Brain pericyte (primary cell): ENCODE measurements around the gene DPP7.
"Not testable (repeated sequence)": the region's sequence is repeated elsewhere in the genome, so short reads cannot be mapped to it uniquely, and the experiment has no call there.

Experiments
- DNase-seq: peaks from one replicate; pipeline ENCODE4 v3.0.0-alpha.2; 2012; ENCODE audit warnings: low read depth, low spot score

The DPP7 gene

DNA sequence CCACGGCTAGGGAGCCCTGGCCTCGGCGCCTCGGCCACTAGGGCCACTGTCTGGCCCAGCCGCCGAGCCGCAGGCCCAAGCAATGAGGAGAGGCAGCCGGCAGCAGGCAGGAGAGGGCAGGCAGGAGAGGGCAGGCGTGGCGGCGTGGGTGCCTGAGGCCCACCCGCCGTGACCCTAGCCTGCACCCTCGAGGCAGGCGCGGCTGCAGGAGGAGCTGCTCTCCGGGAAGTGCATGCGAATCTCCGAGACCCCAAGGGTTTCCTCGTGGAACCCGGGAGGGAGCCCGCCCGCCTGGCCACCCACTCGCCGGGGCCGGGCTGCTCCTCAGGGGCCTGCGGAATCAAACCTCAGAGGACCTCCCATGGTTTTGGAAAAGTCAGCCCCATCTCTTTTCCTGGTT, 33.7 kb upstream of the DPP7 start:
- DNase-seq = no peak

DNA sequence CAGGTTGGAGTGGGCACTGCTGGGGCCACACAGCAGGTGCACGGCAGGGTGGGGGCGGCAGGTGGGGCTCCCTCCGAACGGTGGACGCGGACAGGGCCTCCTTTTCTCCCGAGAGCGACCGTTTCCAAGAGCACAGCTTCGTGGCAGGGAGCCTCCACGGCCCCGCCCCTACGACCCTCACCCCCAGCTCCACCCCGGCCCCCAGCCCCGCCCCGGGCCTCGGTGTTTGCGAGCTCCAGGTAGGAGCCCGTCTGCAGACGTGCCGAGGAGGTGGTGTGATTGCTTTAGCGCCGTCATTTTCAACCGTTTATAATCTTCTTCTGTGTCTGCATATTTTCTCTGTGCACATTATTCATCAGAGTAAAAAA, 33.2 kb upstream of the DPP7 start:
- DNase-seq = no peak

DNA sequence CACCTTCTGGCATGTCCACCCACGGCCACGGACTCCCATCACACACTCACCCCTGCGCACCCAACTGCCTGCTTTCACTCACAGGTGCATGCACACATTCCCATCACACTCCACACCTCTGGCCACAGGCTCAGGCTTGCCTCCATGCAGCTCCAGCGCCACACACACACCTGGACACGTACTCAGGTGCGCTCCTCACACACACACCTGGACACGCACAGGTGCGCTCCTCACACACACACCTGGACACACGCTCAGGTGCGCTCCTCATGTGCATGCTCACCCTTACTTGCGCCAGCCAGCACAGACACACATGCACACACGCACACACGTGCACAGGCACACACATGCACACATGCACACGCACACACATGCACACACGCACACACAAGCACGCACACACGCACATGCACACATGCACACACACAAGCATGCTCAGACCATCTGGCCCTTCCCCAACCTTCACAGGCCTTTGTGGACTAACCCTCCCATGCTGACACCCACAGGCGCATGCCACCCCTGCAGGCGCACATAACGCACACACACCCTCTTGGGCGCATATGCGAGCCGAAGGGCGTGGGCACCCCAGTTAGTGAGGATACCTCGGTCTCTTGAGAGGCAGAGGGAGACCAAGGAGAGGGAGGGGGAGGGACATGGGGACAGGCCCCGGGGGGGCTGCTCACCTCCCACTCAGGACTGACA, 32.7 kb upstream of the DPP7 start:
- no peak for DNase-seq

- DNase-seq = no peak
Observed at GRCh38 chr9:137146527-137146918, 32.0 kb upstream of the DPP7 start.

GRCh38 chr9:137145731-137146526, 31.4 kb upstream of the DPP7 start:
- no peak for DNase-seq

- DNase-seq = no peak
Observed at GRCh38 chr9:137143459-137143858, 28.9 kb upstream of the DPP7 start.

DNA sequence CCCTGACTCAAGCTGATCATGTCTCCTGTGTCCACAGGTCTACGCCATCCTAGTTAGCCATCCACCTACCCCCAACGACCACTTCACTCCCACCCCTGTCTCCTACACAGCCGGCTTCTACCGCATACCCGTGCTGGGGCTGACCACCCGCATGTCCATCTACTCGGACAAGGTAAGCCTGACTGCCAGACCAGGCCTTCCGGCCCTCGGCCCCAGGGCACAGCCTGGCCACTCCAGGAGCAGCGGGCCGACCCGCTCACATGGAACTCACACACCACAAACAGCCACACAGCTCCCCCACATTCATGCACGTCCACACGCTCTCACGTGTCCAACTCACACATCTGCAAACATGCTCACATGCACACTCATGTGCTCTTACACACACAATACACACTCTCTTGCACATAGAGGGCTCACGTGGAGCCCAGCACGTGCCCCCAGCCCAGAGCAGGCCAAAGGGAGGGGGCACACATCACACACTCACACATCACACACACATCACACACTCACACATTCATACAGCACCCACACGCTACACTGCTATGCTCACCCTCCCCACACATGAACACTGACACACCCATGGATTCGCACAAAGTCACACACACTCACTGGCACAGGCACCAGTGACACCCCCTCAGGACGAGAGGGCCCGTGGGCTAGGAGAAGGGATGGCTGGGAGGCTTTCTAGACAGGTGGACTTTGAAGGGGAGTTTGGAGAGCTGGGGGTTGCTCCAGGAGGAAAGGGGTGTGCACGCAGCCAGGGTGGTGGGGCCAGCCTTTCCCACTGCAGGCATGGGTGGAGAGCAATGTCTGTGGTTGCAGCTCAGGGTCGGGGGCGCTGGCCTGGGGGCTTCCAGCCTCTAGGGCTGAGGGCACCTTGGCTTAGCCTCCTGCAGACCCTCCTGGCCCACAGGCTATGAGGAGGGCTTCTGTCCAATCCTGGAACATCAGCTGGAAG, 27.7 kb upstream of the DPP7 start:
- DNase-seq = no peak

GRCh38 chr9:137141050-137141810, 26.7 kb upstream of the DPP7 start:
- DNase-seq = no peak

GRCh38 chr9:137140151-137141012, 25.8 kb upstream of the DPP7 start:
- DNase-seq = no peak

DNA sequence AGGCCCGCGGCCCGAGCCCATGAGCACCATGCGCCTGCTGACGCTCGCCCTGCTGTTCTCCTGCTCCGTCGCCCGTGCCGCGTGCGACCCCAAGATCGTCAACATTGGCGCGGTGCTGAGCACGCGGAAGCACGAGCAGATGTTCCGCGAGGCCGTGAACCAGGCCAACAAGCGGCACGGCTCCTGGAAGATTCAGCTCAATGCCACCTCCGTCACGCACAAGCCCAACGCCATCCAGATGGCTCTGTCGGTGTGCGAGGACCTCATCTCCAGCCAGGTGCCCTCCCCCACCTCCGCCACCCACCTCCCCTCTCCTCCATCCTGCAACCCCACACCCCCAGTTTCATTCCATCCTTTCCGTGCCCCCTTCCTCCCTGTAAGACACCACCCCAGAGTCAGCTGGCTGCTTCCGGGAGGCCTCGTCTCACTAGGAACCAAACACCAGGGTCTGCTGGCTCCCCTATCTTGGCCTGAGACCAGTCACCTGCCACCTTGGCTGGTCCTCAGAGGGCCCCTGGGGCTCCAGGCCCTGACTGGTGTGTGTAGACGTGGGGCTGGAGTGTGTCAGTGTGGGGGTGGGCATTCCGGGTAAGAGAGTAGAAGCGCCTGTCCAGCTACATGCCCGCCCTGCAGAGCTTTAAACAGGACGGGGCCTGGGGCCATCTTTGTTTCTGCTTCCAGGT, 25.1 kb upstream of the DPP7 start:
- DNase-seq = no peak

DNA sequence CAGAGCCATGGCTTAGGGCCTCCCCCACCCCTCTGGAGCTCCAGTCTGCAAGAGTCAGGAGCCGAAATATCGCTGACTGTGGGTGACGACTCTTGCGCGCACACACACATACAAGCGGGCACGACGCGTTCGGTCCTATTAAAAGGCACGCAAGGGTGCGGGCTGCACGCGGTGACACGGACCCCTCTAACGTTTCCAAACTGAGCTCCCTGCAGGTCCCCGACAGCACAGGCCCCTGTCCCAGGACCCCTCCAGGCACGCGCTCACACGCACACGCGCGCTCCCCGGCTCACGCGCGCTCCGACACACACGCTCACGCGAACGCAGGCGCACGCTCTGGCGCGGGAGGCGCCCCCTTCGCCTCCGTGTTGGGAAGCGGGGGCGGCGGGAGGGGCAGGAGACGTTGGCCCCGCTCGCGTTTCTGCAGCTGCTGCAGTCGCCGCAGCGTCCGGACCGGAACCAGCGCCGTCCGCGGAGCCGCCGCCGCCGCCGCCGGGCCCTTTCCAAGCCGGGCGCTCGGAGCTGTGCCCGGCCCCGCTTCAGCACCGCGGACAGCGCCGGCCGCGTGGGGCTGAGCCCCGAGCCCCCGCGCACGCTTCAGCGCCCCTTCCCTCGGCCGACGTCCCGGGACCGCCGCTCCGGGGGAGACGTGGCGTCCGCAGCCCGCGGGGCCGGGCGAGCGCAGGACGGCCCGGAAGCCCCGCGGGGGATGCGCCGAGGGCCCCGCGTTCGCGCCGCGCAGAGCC, 24.4 kb upstream of the DPP7 start, which contains the start of gene GRIN1:
Gene GRIN1 (plus strand): TSS at position 433 of the 746 bp plus-strand sequence. CDS start 333 bp downstream, outside the sequence.
- DNase-seq = no peak

GRCh38 chr9:137138058-137138721, 23.7 kb upstream of the DPP7 start:
- DNase-seq = no peak

DNA sequence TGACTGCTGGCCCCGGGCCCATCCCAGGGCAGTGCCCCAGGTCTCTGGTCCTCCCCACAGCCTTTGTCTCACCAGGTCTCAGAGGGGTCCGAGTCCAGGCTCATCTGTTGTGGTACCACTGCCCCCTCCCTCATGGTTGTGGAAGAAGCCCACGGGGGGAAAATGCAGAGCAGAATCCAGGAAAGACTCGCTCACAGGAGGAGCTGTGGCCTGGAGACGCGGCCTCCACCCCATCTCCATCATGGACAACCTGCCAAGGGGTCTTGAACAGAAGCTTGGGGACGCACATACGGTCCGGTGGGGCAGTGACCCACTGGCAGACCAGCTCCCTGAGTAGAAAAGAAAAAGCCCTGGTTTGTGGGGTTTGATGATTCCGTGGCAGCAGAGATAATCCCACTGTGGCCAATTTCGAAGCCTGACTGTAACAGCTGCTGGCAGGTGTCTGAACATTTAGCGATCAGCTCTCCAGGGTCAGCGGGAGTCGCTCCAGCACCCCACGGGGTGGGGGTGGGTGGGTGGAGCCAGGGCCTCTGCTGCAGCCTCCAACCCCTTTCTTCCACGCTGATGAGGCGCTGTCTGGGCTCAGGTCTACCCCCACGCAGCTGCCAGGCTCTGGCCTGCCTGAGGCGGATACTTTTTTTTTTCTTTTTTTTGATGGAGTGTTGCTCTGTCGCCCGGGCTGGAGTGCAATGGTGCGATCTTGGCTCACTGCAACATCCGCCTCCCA, 22.5 kb upstream of the DPP7 start:
- DNase-seq = no peak

DNA sequence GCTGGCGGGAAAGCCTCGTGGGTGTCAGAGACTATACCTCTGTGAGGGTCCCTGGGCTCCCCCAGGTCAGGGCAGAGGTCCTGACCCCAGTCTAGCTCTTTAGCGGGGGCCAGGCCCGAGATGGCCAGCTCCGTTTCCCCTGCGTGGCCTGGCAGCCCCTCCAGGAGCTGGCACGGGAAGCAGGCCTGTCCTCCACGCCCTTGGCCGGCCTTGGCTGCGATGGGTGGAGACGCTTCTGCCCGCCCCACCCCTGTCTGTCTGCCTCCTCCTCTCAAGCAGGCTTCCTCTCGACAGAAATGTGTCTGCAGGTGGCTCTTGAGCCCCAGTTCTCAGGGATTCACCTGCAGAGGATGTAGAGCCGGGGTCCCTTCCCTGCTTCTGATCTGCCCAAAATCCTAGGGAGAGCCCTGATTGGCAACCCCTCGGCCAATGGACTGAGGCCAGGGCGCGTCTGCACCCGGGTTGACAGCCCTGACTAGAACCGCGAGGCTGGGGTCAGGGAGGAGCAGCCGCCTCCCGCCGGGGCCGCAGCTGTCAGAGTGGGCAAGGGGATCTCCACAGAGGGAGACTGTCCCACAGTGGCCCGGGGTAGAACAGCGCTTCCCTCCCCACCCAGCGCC, 21.8 kb upstream of the DPP7 start:
- DNase-seq = no peak

GRCh38 chr9:137135154-137135553, 20.6 kb upstream of the DPP7 start:
- not testable (repeated sequence) for DNase-seq

- no peak for DNase-seq
Observed at GRCh38 chr9:137134191-137134590, 19.7 kb upstream of the DPP7 start.

- DNase-seq = no peak
Observed at GRCh38 chr9:137130176-137130755, 15.7 kb upstream of the DPP7 start.
